Measurements from ENCODE around the gene MAP2K6. TPM values are rescaled to one million over a fixed set of nuclear protein-coding genes. Genes with fewer than 3 reads are reported as not detected.
A peak's percentile ranks its signal among the peaks of the same experiment; 100 is the strongest.

MAP2K6 gene
- total RNA-seq, 1 donor from 2014 or later: 4.7 TPM

GRCh38 chr17:69497161-69497560 is 82.7 kb downstream of the MAP2K6 start:
- no peak overlapping the region for H3K4me3 ChIP-seq
- no peaks in the 10 kb centered on the region for H3K27me3 ChIP-seq
- no peak for DNase-seq
- H3K27ac ChIP-seq: no peak overlapping the region
- H3K4me1 ChIP-seq: peaks cover 6% of the 10 kb centered on the region
- TF ChIP-seq CTCF (IDR thresholded peaks at IDR 0.05): no peak
- intact Hi-C loops (cut with DNase I): no loop called here
- ATAC-seq: no peak
- no peaks in the 10 kb centered on the region for H3K36me3 ChIP-seq
- H3K9me3 ChIP-seq: no peaks in the 10 kb centered on the region

GRCh38 chr17:69499318-69499717 is 84.8 kb downstream of the MAP2K6 start:
- no peak for TF ChIP-seq CTCF (IDR thresholded peaks at IDR 0.05)
- no peaks in the 10 kb centered on the region for H3K9me3 ChIP-seq
- peaks cover 6% of the 10 kb centered on the region for H3K4me1 ChIP-seq

GRCh38 chr17:69500911-69501429 is 86.5 kb downstream of the MAP2K6 start:
- no peaks in the 10 kb centered on the region for H3K36me3 ChIP-seq
- no peak overlapping the region for H3K27ac ChIP-seq
- no peaks in the 10 kb centered on the region for H3K9me3 ChIP-seq
- peaks cover 6% of the 10 kb centered on the region for H3K4me1 ChIP-seq
- H3K27me3 ChIP-seq: no peaks in the 10 kb centered on the region
- intact Hi-C loops (cut with DNase I): no loop called here
- no peak for TF ChIP-seq CTCF (IDR thresholded peaks at IDR 0.05)
- no peak overlapping the region for H3K4me3 ChIP-seq
- no peak for ATAC-seq
- DNase-seq: no peak

More at GRCh38 chr17:69499318-69499717, 84.8 kb downstream of the MAP2K6 start:
- Histone ChIP-seq H3K27ac (no peak overlapping the region), H3K36me3 (no peaks in the 10 kb centered on the region), H3K27me3 (no peaks in the 10 kb centered on the region), H3K4me3 (no peak overlapping the region)
- no peak for ATAC-seq
- no peak for DNase-seq
- intact Hi-C loops (cut with DNase I): no loop called here

GRCh38 chr17:69501591-69502468 is 87.3 kb downstream of the MAP2K6 start:
- TF ChIP-seq CTCF (IDR thresholded peaks at IDR 0.05): no peak
- H3K27ac ChIP-seq: peak overlapping the region; percentile 40
- DNase-seq: no peak
- H3K36me3 ChIP-seq: no peaks in the 10 kb centered on the region
- peaks cover 6% of the 10 kb centered on the region for H3K4me1 ChIP-seq
- H3K27me3 ChIP-seq: no peaks in the 10 kb centered on the region
- H3K4me3 ChIP-seq: peak overlapping the region; percentile 16
- ATAC-seq: peak; percentile 90
- intact Hi-C loops (cut with DNase I): no loop called here
- no peaks in the 10 kb centered on the region for H3K9me3 ChIP-seq

- Histone ChIP-seq H3K27ac (no peak overlapping the region), H3K27me3 (no peaks in the 10 kb centered on the region), H3K4me1 (peaks cover 6% of the 10 kb centered on the region), H3K36me3 (no peaks in the 10 kb centered on the region), H3K4me3 (no peak overlapping the region), H3K9me3 (no peaks in the 10 kb centered on the region)
- no peak for DNase-seq
- intact Hi-C loops (cut with DNase I): no loop called here
- ATAC-seq: no peak
- no peak for TF ChIP-seq CTCF (IDR thresholded peaks at IDR 0.05)
These were observed 89.2 kb downstream of the MAP2K6 start for GRCh38 chr17:69503711-69504110.

All from upper lobe of right lung (tissue), 1 donor.